ENCODE measurements around the gene BCL2L15.

The BCL2L15 gene

DNA sequence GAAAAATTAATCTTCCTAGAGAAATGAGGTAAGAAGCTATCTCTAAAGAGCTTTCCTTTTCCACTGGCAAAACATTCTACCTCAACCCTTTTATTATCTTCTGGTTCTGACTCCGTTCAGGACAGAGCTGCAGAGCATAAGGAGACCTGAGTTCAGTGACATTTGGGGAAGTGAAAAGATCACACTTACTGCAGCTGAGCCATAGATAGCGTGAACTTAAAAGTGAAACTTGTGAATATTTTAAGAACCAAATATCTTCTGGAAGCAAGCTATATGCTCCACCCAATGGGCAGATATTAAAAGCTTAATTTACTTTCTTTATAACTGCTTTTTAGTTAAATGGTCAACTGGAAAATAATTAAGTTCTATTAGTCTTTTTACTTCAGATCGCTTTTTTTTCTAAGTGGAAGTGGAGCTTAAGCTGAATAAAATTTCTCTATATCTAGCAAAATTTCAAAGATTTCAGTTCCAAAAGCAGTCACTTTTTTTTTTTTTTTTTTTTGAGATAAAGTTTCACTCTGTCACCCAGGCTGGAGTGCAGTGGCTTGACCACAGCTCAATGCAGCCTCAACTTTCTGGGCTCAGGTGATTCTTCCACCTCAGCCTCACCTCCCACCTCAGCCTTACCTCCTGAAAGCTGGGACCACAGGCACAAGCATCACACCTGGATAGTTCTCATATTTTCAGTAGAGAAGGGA, 27.8 kb downstream of the BCL2L15 start:
- H3K4me3 ChIP-seq (ENCODE audit: low read depth, low read length), result peak overlapping the region; percentile 43
- TF ChIP-seq, protein P1, sequence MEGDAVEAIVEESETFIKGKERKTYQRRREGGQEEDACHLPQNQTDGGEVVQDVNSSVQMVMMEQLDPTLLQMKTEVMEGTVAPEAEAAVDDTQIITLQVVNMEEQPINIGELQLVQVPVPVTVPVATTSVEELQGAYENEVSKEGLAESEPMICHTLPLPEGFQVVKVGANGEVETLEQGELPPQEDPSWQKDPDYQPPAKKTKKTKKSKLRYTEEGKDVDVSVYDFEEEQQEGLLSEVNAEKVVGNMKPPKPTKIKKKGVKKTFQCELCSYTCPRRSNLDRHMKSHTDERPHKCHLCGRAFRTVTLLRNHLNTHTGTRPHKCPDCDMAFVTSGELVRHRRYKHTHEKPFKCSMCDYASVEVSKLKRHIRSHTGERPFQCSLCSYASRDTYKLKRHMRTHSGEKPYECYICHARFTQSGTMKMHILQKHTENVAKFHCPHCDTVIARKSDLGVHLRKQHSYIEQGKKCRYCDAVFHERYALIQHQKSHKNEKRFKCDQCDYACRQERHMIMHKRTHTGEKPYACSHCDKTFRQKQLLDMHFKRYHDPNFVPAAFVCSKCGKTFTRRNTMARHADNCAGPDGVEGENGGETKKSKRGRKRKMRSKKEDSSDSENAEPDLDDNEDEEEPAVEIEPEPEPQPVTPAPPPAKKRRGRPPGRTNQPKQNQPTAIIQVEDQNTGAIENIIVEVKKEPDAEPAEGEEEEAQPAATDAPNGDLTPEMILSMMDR (IDR thresholded peaks at IDR 0.05; ENCODE audit: insufficient read depth, low read depth, low read length, missing control alignments), result no peak
- DNase-seq (ENCODE audit: low read depth), result peak; percentile 92

DNA sequence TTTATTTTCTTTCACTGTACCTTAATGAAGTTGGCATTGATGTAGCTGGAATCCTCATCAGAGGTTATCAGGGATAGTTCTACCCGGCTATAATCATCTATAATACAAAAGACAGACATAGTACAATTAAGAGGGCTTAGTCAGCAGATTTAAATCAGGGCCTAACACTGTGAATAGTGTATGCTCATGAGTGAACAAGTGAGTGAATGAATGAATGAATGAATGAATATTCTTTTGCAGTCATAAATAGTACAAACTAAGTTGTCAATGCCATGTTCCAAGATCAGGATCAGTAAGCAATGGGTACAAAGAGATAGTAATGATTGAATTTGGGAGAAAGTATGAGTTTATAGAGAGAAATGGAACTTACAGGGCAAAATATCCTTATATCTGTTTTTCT, 28.4 kb downstream of the BCL2L15 start:
- no peak for DNase-seq (ENCODE audit: low read depth)
- peak overlapping the region; percentile 43 for H3K4me3 ChIP-seq (ENCODE audit: low read depth, low read length)
- TF ChIP-seq, protein P1 (IDR thresholded peaks at IDR 0.05; ENCODE audit: insufficient read depth, low read depth, low read length, missing control alignments), result no peak

DNA sequence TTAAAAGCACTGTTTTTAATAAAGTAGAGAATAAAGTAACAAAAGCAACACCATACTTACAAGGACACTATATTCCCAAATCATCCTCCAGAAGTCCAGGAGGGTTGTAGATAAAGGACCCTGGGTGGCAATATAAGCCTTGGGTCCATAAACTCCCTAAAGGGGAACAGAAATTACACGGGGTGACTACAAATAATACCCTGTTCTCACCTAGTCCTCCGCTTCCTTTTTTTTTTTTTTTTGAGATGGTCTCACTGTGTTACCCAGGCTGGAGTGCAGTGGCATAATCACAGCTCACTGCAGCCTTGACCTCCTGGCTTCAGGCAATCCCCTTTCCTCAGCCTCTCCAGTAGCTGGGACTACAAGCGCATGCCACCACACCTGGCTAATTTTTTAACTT, 29.0 kb downstream of the BCL2L15 start:
- TF ChIP-seq, protein P1 (IDR thresholded peaks at IDR 0.05; ENCODE audit: insufficient read depth, low read depth, low read length, missing control alignments), result no peak
- H3K4me3 ChIP-seq (ENCODE audit: low read depth, low read length), result peak overlapping the region; percentile 43
- DNase-seq (ENCODE audit: low read depth), result peak; percentile 55

DNA sequence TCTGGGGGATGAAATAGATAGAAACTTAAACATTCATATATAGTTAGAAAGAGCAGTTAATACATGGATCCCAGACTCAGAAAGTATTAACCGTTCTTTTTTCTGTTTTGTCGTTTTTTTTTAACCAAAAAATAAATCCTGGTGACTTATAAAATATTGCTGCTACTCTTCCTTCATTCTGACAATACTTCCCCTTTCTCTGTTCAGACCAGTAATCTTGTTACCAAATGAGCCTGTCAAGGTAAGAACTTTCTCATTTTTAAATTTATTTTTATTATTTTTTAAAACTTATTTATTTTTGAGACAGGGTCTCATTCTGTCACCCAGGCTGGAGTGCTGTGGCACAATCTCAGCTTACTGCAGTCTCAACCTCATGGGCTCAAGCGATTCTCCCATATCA, 29.6 kb downstream of the BCL2L15 start:
- TF ChIP-seq, protein P1 (IDR thresholded peaks at IDR 0.05; ENCODE audit: insufficient read depth, low read depth, low read length, missing control alignments), result no peak
- H3K4me3 ChIP-seq (ENCODE audit: low read depth, low read length), result peak overlapping the region; percentile 19; the same call in 1 of the 2 replicates
- DNase-seq (ENCODE audit: low read depth), result no peak

DNA sequence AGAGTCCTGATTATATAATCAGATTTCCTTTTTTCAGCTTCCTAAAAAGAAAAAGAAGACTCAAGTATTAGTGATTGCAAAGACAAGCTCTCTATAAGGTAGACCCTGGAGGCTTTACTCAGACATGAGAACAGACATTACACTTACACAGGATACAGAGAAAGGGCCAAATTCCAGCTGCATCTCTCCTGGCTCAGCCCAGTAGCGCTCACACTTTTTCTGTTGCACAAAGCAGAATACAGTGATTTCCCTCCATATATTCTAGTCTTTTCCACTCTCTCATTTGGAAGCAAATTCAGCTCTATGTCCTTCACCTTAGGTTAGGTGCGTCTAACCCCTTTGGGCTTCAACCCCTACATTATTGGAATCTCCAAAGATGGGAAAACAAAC, 31.0 kb downstream of the BCL2L15 start:
- H3K4me3 ChIP-seq (ENCODE audit: low read depth, low read length), result no peak overlapping the region
- TF ChIP-seq, protein P1 (IDR thresholded peaks at IDR 0.05; ENCODE audit: insufficient read depth, low read depth, low read length, missing control alignments), result no peak
- no peak for DNase-seq (ENCODE audit: low read depth)

DNA sequence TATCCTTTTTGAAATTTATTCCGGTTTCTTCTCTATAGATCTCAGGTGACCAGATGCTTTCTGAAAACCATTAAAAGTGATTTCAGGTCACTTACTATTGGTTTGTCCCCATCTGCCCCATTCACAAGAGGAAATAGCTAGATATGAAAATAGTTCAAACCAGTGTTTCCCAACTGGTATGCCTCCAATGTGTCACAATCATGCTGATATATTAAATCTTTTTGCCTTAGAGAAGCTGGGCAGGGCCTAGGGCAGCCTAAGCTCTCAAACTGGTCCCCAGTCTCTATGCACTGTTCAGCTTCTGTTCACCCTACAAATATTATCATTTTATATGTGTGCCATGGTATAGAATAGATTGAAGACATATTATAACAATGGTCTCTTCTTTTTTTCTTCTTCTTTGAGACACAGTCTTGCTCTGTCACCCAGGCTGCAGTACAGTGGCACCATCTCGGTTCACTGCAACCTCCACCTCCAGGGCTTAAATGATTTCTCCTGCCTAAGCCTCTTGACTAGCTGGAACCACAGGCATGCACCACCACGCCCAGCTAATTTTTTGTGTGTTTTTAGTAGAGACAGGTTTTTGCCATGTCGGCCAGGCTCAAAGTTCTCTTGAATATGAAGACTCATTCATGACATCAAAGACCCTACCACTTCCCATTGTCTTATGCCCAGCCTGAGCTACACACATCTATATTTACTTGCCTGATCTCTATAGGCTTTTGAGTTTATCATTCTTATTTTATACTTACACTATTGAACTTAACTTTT, 31.6 kb downstream of the BCL2L15 start:
- DNase-seq (ENCODE audit: low read depth), result no peak
- TF ChIP-seq, protein P1 (IDR thresholded peaks at IDR 0.05; ENCODE audit: insufficient read depth, low read depth, low read length, missing control alignments), result no peak
- no peak overlapping the region for H3K4me3 ChIP-seq (ENCODE audit: low read depth, low read length)
